ENCODE measurements around the gene RNF212B. TPM values are rescaled to one million over a fixed set of nuclear protein-coding genes. Genes with fewer than 3 reads are reported as not detected.
A peak's percentile ranks its signal among the peaks of the same experiment; 100 is the strongest.

Gene RNF212B
- total and polyA plus RNA-seq, 2 donors (not counting 3 experiments of a cell fraction or from before 2014, with no cell fraction given): not detected

- CTCF ChIA-PET: interaction anchor here (1.1 to 4.0 kb wide), 8 partner anchors 14 to 225 kb away, joined by 3 to 53 read pairs (median 13); partner anchors contain the start of genes HOMEZ and PABPN1
- Histone ChIP-seq H3K4me1 (ENCODE audit: control insufficient read depth, extremely low read depth, insufficient read depth, low read length) (peaks cover 18% of the 10 kb centered on the region), H2AFZ (ENCODE audit: low read depth, low read length) (peak overlapping the region; percentile 93), H3K9me3 (replicated peaks; ENCODE audit: control insufficient read depth, insufficient read depth, low read length) (no peaks in the 10 kb centered on the region), H3K4me2 (ENCODE audit: insufficient read depth, low read length) (peak overlapping the region; percentile 78), H3K4me3 (replicated peaks in 1 of 3; ENCODE audit: insufficient read depth in 1 of 3, low read depth in 1 of 3, low read length in 3 of 3) (peak overlapping the region; percentile 45 to 53 (median 51)), H3K27ac (ENCODE audit: insufficient read depth, low read depth, low read length) (peak overlapping the region; percentile 38), H4K20me1 (replicated peaks; ENCODE audit: control insufficient read depth, extremely low read depth, insufficient read depth, low read length) (no peaks in the 10 kb centered on the region), H3K79me2 (ENCODE audit: control insufficient read depth, insufficient read depth, low read length) (peaks cover 4% of the 10 kb centered on the region), H3K9ac (replicated peaks; ENCODE audit: extremely low read depth, insufficient read depth, low read length) (peak overlapping the region; percentile 66), H3K27me3 (ENCODE audit: control insufficient read depth in 2 of 2, insufficient read depth in 2 of 2, low read length in 2 of 2) (no peaks in the 10 kb centered on the region), H3K36me3 (ENCODE audit: control insufficient read depth in 2 of 2, extremely low read depth in 1 of 2, insufficient read depth in 2 of 2, low read length in 2 of 2) (no peaks in the 10 kb centered on the region), H3K9me1 (replicated peaks; ENCODE audit: control insufficient read depth, extremely low read depth, insufficient read depth, low read length) (no peaks in the 10 kb centered on the region)
- dilution Hi-C loops (cut with MboI; ENCODE audit: extremely low pct_ligation_motif_present, low sequenced_read_pairs) (no loop called here), intact Hi-C loops (cut with micrococcal nuclease) (loop anchor here (1.0 kb wide), 5 partner anchors 16 to 181 kb away; partner anchors contain the start of genes HOMEZ, NGDN and PABPN1)
- no TSS peak for BruUV-seq (replicated peaks)
- no peak for TF ChIP-seq POLR2A (IDR thresholded peaks at IDR 0.05; ENCODE audit: low read depth, low read length)
- TF ChIP-seq, protein P1, sequence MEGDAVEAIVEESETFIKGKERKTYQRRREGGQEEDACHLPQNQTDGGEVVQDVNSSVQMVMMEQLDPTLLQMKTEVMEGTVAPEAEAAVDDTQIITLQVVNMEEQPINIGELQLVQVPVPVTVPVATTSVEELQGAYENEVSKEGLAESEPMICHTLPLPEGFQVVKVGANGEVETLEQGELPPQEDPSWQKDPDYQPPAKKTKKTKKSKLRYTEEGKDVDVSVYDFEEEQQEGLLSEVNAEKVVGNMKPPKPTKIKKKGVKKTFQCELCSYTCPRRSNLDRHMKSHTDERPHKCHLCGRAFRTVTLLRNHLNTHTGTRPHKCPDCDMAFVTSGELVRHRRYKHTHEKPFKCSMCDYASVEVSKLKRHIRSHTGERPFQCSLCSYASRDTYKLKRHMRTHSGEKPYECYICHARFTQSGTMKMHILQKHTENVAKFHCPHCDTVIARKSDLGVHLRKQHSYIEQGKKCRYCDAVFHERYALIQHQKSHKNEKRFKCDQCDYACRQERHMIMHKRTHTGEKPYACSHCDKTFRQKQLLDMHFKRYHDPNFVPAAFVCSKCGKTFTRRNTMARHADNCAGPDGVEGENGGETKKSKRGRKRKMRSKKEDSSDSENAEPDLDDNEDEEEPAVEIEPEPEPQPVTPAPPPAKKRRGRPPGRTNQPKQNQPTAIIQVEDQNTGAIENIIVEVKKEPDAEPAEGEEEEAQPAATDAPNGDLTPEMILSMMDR (IDR thresholded peaks at IDR 0.05; ENCODE audit: extremely low read depth in 1 of 2, insufficient read depth in 1 of 2, low read depth in 1 of 2, low read length in 2 of 2): no peak
- no peak for TF ChIP-seq JUN (IDR thresholded peaks at IDR 0.05; ENCODE audit: borderline replicate concordance, insufficient read depth, insufficient read length, low read depth)
- no peak for TF ChIP-seq EZH2 (IDR thresholded peaks at IDR 0.05; ENCODE audit: borderline replicate concordance, low read depth, low read length, severe bottlenecking)
- no peak for TF ChIP-seq GATA2 (IDR thresholded peaks at IDR 0.05; ENCODE audit: insufficient read depth, insufficient read length, low read depth, low read length)
- TF ChIP-seq MYC (IDR thresholded peaks at IDR 0.05; ENCODE audit: low read depth, low read length): no peak
- TF ChIP-seq FOS (IDR thresholded peaks at IDR 0.05; ENCODE audit: borderline replicate concordance, insufficient read depth, low read length): no peak
- TF ChIP-seq POLR2AphosphoS5 (IDR thresholded peaks at IDR 0.05; ENCODE audit: insufficient read depth, low read depth, low read length): no peak
- no peak for TF ChIP-seq MAX (IDR thresholded peaks at IDR 0.05; ENCODE audit: insufficient read depth, insufficient read length)
- no peak for DNase-seq (ENCODE audit: low read depth, low spot score)
- FAIRE-seq: no peak
- POLR2A ChIA-PET: interaction anchor here (2.0 kb wide), 1 partner anchor 20 kb away, joined by 13 read pairs; the partner anchor contains the start of gene PABPN1
These were observed 64.2 kb downstream of the RNF212B start for GRCh38 chr14:23301969-23302289.

Data from endothelial cell of umbilical vein (primary cell).